Measurements from ENCODE around the gene DGKG.

The DGKG gene

DNA sequence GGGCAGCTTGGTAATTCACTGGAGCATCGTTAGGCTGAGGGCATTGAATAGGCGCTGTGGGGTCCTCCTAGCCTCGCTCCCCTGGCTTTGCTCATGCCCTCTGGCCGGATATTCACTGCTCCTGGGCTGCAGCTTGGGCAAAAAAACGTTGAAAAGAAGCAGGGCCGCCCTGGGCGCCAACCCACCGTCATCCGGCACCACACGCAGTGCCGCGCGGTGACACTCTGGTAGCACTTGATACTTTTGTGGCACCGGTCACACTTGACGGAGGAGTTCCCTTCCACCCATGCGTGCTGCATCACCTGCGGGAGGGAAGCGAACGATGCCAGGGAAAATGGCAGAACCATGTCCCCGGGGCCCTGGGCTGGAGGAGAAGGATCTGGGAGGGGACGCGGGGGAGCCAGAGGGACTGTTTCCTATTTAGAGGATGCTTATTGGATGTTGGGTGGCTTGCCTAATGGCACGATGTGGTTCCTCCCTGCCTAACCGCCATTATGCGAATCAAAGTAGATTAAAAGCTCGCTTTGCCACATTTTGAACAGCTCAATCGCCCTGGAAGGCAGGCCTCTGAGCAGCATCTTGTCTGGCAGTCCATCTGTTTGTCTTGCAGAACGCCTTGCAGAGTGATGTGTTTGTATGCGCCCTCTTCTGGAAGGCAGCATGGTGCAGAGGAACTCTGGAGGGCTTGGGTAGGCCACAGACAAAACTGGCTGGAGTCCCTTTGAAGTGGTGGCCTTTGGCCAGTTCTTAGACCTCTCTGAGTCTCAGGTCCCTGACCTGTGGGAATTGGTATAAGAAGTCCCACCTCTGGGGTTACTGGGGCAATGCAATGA, 93.2 kb downstream of the DGKG start:
- DNase-seq: no peak

DNA sequence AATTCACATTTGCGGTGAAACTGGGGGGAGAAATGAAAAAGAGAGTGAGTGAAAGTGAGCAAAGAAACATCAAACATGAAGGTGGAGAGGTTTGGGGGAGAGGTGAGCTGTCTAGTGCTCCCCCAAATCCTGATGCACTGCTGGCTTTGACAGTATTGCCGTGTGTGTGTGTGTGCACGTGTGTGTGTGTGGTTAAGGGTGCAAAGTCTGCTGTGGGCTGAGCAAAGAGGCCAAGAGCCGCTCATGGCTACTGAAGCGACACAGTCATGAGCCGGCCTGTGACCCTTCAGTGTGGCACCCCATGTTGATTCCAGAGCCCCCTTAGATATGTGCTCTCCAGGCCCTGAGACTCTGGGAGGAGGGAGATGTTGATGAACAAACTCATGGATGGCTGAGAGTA, 94.3 kb downstream of the DGKG start:
- no peak for DNase-seq

DNA sequence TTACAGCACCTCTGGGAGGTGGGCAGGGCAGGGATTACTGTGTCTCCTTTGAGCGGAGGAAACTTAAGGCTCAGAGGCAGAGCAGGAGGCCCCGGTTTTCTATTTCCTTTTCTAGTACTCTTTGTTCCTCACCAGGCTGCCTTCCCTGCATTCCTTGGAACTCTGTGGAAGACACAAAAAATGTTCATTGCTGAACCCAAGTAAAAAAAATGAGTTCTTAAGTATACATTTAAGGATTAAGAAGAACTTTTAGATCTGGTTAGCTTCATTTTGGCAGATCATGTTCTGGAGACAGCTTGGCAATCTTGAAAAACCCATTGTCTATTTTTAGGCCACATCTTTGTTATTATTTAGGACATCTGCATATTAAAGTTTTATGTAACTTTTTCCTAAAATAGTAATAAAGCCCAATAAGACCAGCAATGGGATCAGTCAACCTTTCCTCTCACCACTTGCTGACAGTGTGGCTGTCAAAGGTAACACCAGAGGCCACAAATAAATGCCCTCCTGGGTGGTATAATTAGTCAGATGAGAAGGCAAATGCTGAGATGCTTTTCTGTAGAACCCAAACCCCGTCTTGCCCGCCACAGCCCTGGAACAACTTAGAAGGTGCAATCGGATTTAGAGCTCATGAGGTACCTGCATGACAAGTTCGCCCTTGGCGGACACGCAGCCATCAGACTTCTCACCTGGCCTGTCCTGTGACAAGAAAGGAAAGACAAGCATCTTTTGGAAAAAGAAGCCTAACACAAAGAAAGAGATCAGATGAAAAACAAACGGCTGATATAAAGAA, 97.2 kb downstream of the DGKG start:
- no peak for DNase-seq

GRCh38 chr3:186261638-186262037, 100.4 kb downstream of the DGKG start:
- DNase-seq: no peak

DNA sequence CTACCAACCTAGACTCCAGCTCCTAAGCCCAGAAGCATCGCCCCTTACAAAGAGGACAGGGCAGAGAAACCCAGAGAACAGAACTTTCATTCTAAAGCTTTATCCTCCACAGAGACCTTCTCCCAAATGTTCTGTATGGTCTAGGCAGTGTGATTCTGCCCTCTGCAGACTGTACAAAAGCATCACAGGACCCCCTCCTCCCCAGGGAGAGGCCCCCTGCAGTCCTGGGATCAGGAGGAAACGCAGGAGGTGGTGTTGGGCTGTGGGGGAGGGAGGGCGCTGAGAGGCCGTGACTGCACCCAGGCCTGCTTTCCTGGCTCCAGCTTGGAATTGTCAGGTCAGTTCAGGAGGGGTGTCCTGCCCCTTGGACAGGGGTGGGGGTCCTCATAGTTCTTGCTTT, 101.3 kb downstream of the DGKG start:
- DNase-seq: no peak

- DNase-seq: no peak
Measured at GRCh38 chr3:186259612-186260383, 102.2 kb downstream of the DGKG start.

- DNase-seq: no peak
Measured at GRCh38 chr3:186258968-186259367, 103.1 kb downstream of the DGKG start.

DNA sequence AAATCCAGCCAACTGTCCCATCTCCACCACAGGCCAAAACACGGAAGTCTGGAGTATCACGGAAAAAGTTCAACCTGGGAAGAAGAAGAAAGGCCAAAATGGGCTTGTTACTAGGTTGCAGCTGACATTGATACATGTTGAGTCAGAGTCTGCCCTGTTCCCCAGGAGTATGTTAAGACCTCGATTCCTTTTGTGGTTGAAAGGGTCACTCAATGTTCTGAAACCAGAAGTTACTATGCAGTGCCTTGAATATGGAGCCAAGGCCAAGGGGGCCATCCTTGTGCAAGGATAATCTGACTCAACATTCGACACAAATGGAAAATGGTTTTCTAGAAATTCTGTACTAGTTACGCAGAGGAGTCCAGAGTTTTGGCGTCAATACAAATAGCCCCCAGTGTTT, 104.2 kb downstream of the DGKG start:
- no peak for DNase-seq

DNA sequence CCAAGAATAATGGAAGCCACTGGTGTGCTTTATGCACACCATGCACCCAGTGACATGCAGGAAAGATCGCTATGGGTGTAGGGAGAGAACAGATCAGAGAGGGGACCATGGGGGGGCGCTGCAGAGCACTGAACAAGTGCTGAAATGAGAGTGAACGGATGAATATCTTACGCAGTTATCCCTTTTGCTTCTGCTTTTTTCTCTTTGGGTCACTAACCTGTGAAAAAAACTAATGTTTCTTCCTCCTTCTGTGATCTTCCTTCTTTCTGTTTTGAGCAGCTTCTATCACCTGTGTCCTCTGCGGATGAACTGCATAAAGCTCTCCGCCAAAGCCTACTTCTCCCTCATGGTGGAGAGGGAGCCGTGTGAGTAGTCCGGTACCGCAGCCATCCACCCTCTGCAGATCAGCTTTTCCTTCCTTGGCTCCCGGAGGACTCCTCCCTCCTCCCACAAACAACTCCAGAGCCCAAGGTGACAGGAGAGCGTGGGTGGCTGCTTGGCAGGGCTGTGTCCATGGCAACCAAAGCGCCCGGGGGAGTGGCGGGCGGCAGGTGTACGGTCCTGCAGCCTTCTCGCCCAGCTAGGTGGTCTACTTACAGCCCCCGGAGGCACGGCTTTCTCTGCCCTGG, 106.2 kb downstream of the DGKG start:
- no peak for DNase-seq

DNA sequence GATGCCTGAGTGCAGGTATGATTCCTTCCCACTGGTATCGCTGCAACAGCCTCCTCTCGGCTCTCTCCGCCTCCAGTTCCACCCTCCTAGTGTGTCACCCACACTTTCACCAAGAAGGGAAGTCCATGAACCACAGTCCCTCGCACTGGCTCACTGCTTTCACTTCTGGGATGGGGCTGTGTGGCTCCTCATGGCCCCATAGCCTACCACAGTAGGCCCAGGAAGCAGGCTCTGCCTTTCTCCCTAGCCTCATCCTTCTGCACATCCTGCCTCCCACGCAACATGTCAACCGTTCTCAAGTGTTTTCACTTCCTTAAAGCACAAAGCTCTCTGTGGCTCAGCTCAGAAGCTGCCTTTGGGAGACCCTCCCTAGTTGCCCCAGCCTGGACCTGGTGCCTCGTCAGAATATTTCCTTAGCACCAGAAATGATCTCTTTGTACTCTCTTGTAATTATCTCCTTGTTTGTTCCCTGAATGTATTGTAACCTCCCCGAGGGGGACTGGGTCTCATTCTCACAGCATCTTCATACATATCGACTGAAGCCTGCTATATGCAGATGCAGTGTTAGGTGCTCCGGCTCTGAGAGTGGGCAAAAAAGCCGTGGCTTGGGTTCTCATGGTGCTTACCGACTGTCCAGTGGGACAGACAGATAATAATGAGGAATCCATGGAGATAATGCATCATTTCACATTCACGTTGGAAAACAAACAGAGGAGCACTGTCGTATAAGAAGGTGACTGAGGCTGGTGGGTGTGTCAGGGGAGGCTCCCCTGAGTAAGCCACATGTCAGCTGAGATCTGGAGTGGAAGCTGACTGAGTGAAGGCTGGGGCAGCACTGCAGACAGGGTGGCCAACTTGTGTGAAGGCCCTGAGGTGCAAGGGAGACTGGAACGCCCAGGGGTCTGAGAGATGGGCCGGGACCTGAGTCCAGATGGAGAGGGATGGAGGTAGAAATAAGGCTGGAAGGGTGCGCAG, 107.1 kb downstream of the DGKG start:
- no peak for DNase-seq

DNA sequence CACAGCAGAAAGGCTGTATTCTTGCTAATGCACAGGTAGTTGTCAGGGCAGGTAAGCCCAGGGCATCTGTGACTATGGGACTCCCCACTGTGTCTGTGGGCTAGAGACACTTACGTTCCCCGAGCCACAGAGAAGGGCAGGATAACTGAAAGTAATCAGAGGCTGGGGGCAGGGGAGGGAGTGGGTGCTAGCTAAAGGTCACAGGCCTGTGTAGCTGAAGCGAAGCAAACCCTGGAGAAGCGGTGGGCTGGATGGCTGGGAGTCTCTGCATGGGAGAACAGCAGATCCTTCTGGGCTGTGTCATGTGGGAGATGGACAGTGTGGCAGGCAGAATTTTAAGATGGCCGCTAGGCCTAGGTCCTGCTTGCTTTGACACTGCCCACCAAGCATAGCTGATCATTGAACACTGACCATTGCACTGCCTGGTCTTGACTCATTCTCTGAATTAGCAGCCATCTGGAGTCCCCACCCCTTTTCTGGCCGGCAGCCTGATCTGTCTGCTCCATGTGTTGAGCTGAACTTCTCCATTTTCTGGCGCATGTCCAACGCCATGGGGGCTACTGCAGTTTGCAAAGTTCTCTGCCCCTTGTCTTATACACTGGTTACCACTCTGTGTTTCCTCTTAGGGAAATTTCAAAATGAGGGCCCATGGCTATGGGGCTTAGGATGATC, 110.0 kb downstream of the DGKG start:
- DNase-seq: no peak

- no peak for DNase-seq
Measured at GRCh38 chr3:186248850-186249249, 113.2 kb downstream of the DGKG start.

DNA sequence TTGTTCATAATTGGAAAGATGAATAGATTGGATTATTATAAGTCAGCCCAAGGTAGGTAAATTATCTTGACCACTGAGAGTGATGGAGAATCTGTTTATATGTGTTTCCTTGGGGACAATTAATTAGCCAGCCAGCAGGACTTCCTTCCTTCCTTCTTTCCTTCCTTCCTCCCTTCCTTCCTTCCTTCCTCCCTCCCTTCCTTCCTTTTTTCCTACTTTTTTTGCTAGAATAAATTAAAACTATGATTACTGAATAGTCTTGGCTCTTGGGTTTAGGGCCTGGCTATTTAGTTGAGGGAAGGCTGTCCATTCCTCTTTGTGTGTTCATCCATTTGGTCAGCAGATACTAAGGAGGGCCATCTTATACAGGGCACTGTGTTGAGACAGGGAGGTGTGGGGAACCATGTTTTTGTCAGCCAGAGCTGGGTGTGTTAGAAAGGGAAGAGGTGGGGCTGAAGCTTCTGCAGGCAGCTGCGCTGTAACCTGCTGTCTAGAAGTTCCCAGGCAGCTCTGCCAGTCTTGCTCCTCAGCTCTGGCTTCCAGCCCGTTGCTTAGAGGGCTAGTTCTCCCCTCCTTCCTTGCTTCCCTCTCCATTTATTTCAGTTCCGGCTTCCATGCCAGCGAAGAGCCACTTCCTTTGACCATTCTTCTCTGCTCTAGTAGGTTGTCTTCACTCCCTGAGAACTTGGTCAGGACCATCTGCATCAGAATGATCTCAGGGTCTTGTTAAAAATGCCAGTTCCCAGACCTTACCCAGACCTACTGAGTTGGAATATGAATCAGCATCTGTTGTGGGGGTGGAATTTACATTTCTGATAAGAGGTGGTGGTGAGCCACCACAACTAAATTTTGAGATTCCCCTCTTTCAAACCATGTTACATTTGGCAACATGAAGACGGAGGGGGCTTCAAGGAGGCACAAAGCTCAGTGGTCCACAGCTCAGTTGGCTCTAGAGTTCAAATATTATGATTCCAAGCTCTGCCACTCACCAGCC, 113.9 kb downstream of the DGKG start:
- DNase-seq: no peak

GRCh38 chr3:186246941-186247340, 115.1 kb downstream of the DGKG start:
- DNase-seq: no peak

DNA sequence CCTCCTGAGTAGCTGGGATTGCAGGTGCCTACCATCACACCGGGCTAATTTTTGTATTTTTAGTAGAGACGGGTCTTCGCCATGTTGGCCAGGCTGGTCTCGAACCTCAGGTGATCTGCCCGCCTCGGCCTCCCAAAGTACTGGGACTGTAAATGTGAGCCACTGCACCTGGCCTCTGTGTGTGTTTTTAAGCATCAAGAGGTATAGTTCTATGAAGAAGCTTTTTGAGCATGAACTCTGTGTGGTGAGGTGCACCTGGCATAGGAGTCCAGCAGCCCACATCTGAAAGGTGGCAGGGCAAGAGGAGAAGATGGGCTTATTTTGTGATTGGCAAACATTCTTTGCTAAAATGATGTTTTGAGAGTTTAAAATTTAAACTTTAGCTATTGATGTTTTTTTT, 118.0 kb downstream of the DGKG start:
- DNase-seq: no peak

DNA sequence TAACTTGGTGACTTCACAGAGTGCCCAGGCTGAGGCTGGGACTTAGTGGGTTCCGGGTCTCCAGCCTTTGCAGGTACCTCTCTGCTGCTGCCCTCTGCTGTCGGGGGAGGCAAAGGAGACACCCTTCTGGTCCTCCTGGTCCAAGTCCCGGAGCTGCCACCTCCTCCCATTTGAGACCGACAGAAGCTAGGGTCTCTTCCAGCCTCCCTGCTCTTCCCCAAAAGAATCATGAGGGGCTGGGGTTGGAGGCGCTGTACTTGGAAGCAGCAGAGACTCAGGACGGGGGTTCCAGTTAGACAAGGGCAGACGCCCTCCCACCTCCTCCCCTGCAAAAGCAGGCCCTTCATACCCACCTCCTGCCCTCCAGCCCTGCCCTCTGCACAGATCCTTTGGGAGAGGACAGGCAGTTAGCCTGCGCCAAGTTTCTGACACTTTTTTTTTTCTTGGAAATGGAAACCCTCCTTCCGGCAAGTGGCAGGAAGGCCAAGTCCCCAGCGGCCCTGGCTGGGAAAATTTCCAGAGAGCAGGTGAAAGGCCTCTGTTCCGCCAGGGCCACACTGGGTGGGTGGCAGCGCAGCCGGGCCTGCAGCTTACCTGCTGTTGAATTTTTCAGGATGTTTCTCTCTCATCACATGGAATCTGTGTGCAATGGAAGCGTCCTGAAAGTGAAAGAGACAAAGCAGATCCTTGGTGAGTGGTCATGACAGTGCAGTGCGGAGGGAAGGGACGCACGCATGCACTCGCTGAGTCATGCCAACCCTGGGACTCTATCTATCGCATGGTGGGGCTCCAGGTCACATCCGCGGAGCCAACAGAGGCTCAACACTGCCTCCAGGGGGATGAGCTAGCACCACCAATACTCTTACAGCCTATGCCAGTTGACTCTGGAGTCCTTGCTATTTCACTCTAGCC, 119.9 kb downstream of the DGKG start:
- no peak for DNase-seq

DNA sequence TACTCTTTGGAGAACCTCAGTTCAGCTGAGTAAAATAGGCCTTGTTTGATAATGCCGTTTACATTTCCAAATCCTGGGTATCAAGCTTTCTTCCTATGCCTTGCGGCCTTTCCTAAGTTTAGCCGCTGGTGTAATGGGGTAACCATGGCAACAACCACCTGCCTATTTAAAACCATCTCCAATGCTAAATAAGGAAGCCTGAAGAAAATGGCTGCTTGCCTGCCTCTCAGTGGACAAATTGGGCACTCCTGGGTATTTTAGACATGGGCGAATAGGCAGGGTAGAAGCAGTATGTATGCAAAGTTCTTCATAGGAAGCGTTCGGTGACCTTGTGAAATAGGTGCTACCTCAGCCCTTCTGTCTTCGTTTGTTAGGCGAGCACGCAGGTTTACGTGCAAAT, 122.7 kb downstream of the DGKG start:
- no peak for DNase-seq

- no peak for DNase-seq
Measured at GRCh38 chr3:186237915-186238314, 124.1 kb downstream of the DGKG start.

Measured in NCI-H2081 treated with DMSO at 0.1 percent for 48 hours (cell line).